ENCODE measurements around the gene TUBGCP6. TPM values are rescaled to one million over a fixed set of nuclear protein-coding genes. Genes with fewer than 3 reads are reported as not detected.
A peak's percentile ranks its signal among the peaks of the same experiment; 100 is the strongest.

The TUBGCP6 gene
- total RNA-seq, 4 donors from 2014 or later = 51.5 to 163 (median 111) TPM

DNA sequence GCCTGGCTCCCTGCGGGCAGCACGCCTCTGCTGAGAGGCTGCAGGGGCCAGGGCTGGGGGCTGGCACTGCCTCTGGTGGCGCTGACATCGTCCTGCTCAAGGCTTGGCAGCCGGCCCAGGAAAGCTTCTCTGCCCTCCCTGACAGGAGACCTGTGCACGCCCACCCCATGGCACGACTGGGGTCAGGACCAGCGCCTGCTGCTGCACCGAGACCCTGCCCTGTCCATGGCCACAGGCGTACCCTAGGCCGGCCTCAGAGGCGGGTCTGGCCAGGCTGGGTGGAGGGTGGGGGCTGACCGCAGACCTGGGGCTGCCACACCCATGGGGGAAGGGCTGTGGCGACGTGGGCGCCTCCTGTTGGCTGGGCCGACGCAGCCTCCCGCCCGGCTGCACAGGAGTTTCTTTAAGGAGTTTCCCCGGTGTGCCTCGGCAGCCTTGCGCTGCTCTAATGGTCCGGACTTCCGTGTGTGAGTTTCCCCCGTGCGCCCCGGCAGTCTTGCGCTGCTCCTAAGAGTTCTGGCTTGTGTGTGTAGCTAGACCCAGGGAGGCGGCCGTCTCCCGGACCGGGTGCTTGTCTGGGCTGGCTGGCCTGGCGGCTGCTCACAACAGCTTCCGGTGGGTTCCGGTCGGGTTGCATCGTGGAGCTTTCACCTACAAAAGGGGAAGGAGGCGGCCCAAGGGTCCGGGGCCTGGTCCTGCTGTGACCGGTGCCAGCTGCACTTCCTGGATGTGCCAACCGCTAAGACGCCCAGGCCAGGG, 54.5 kb downstream of the TUBGCP6 start:
- DNase-seq = peak; percentile 92 to 95 (median 95)
- H3K27ac ChIP-seq = peak overlapping the region; percentile 88 to 97 (median 95)
- no peaks in the 10 kb centered on the region for H3K27me3 ChIP-seq
- H3K4me1 ChIP-seq = peaks cover 4 to 69% (median 57%) of the 10 kb centered on the region in 4 donors
- H3K36me3 ChIP-seq = peaks cover 0 to 19% (median 0%) of the 10 kb centered on the region in 3 donors
- H3K9me3 ChIP-seq = no peaks in the 10 kb centered on the region
- H3K4me3 ChIP-seq = peak overlapping the region; percentile 42 to 62 (median 52)
- TF ChIP-seq, protein P1, sequence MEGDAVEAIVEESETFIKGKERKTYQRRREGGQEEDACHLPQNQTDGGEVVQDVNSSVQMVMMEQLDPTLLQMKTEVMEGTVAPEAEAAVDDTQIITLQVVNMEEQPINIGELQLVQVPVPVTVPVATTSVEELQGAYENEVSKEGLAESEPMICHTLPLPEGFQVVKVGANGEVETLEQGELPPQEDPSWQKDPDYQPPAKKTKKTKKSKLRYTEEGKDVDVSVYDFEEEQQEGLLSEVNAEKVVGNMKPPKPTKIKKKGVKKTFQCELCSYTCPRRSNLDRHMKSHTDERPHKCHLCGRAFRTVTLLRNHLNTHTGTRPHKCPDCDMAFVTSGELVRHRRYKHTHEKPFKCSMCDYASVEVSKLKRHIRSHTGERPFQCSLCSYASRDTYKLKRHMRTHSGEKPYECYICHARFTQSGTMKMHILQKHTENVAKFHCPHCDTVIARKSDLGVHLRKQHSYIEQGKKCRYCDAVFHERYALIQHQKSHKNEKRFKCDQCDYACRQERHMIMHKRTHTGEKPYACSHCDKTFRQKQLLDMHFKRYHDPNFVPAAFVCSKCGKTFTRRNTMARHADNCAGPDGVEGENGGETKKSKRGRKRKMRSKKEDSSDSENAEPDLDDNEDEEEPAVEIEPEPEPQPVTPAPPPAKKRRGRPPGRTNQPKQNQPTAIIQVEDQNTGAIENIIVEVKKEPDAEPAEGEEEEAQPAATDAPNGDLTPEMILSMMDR (IDR thresholded peaks at IDR 0.05) = peak in 4 of 6 experiments; percentile 49 to 63 (median 53)
- TF ChIP-seq POLR2A (IDR thresholded peaks at IDR 0.05) = peak; percentile 62 to 77

DNA sequence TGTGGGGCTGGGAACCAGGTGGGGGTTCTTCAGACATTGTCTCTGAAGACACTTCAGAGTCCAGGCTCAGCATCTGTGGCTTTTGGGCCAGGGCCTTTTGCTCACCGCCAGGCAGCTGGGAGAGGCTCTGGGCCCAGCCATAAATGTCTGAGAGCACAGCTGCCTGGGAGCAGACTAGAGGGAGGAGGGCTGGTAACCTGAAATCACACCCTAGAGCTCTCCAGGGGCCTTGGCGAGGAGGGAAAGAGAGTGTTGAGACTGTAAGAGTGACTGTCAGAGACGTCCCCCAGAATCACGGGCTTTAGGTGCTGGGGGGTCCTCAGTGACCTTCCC, 55.0 kb downstream of the TUBGCP6 start:
- no peaks in the 10 kb centered on the region for H3K9me3 ChIP-seq
- H3K4me1 ChIP-seq = peaks cover 4 to 74% (median 60%) of the 10 kb centered on the region in 4 donors
- TF ChIP-seq POLR2A (IDR thresholded peaks at IDR 0.05) = no peak
- TF ChIP-seq, protein P1 (IDR thresholded peaks at IDR 0.05) = no peak
- peak overlapping the region; percentile 88 to 97 (median 95) for H3K27ac ChIP-seq
- H3K4me3 ChIP-seq = peak overlapping the region; percentile 42 to 62 (median 52)
- DNase-seq = no peak
- H3K27me3 ChIP-seq = no peaks in the 10 kb centered on the region
- H3K36me3 ChIP-seq = peaks cover 0 to 16% (median 0%) of the 10 kb centered on the region in 3 donors

DNA sequence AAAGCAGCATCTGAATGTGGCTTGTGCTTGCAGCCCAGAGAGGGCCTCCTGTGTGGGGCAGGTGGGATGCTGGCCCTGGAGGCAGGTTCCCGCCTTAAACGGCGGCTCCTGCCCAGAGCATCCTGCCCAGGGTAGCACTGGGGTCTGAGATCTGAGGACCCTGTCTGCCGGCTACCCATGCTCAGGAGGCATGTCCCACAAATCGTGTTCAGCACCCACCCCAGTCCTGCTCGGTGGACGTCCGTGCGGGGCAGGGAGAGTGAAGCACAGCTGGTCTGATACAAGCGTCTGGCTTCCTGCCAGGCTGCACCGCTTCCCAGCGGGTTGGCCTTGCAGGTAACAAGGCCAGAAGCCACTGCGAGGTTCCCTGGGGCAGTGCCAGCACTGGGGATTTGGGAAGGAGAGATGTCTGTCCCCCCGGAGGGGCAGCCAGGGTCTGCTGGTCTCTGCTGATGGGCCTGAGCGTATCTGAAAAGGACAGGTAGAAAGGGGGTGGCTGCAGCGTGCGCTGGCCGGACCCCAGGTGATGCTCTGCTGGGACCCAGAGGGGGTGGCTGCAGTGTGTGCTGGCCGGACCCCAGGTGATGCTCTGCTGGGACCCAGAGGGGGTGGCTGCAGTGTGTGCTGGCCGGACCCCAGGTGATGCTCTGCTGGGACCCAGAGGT, 55.5 kb downstream of the TUBGCP6 start:
- DNase-seq = peak in 2 of 3 donors; percentile 69 to 76
- Histone ChIP-seq H3K9me3 (no peaks in the 10 kb centered on the region), H3K27ac (peak overlapping the region; percentile 88 to 97 (median 95))

DNA sequence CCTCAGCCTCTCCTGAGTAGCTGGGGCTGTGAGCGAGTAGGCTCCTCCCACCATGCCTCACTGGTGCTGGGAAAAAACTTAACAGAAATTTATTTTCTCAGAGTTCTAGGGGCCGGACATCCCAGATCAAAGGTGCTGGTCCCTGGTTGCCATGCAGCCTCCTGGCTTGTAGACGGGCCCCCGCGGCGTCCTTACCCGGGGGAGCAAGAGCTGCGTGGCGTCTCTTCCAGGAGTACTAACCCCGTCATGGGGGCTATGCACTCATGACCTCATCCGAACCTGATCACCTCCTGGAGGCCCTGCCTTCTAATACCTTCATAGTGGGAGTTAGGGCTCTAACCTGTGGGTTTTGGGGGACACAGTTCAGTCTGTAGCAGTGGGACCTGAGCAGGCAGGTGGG, 56.5 kb downstream of the TUBGCP6 start:
- peak overlapping the region in 1 of 4 donors; percentile 97 for H3K27ac ChIP-seq
- no peak for DNase-seq
- TF ChIP-seq POLR2A (IDR thresholded peaks at IDR 0.05) = no peak
- TF ChIP-seq, protein P1 (IDR thresholded peaks at IDR 0.05) = no peak
- no peaks in the 10 kb centered on the region for H3K27me3 ChIP-seq
- no peak overlapping the region for H3K4me3 ChIP-seq
- H3K36me3 ChIP-seq = peaks cover 0 to 1% (median 0%) of the 10 kb centered on the region in 3 donors
- H3K9me3 ChIP-seq = no peaks in the 10 kb centered on the region
- H3K4me1 ChIP-seq = peaks cover 4 to 89% (median 60%) of the 10 kb centered on the region in 4 donors

More for the DNA sequence above, 55.5 kb downstream of the TUBGCP6 start:
- TF ChIP-seq, protein P1 (IDR thresholded peaks at IDR 0.05) = no peak
- no peak for TF ChIP-seq POLR2A (IDR thresholded peaks at IDR 0.05)
- H3K27me3 ChIP-seq = no peaks in the 10 kb centered on the region
- H3K4me3 ChIP-seq = peak overlapping the region in 3 of 4 donors; percentile 43 to 62 (median 62)
- peaks cover 0 to 11% (median 0%) of the 10 kb centered on the region in 3 donors for H3K36me3 ChIP-seq
- H3K4me1 ChIP-seq = peaks cover 4 to 79% (median 61%) of the 10 kb centered on the region in 4 donors

DNA sequence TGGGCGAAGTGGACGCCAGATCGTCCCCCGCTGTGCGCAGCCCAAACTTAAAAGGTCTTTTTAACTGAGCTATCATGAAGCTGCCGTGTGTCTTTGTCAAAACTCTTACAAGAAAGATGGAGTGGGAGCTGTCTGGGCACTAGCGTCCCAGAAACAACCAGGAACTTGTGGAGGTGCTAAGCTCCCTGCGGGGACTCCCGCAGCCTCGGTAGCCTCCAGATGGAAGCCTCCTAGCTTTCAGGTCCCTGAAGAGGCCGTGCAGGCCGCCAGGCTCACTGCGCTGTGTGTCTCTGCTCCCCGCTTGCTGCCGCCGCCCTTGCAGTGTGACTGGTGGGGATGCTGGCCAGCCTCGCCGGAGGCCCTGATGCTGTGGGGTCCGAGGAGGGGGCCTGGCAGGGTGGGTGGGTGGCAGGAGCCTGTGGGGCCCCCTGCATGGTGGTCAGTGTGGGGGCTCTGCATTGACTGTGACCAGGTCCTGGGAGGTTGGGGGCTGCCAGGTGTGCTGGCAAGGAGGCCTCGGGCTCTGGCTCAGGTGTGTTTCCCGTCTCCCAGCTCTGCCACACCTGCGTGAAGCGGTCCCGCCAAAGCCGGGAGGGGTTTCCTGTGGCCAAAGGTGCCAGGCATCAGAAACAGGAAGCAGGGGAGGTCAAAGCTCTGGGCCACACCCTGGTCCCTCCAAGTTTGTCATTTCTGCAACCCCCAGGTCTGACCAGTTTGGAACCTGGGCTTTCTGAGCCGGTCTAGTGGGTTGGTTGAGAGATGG, 57.9 kb downstream of the TUBGCP6 start:
- Histone ChIP-seq H3K36me3 (no peaks in the 10 kb centered on the region), H3K4me1 (peaks cover 4 to 76% (median 49%) of the 10 kb centered on the region in 4 donors), H3K27ac (peak overlapping the region; percentile 68 to 97 (median 86)), H3K4me3 (peak overlapping the region; percentile 79 to 91 (median 86)), H3K27me3 (no peaks in the 10 kb centered on the region), H3K9me3 (no peaks in the 10 kb centered on the region)
- DNase-seq = peak; percentile 64 to 81 (median 72)
- TF ChIP-seq, protein P1 (IDR thresholded peaks at IDR 0.05) = no peak
- no peak for TF ChIP-seq POLR2A (IDR thresholded peaks at IDR 0.05)
